22Rv1 (cell line): ENCODE data around the gene EIF3A.
A peak's percentile ranks its signal among the peaks of the same experiment; 100 is the strongest.
"Not testable (repeated sequence)": the region's sequence is repeated elsewhere in the genome, so short reads cannot be mapped to it uniquely, and the experiment has no call there.

ENCODE experiments used
- H3K27ac ChIP-seq: fragments of 450-650 bp; 2 replicates; pipeline ENCODE4 v1.5.1; 2017
- CTCF ChIP-seq: fragments of 450-650 bp; IDR thresholded peaks from 2 replicates; pipeline ENCODE4 v1.5.1; 2017; ENCODE audit warnings: mild to moderate bottlenecking
- ZFX ChIP-seq: fragments of 450-650 bp; IDR thresholded peaks from 2 replicates; pipeline ENCODE4 v1.6.1; 2017; ENCODE audit warnings: antibody characterized with exemption, borderline replicate concordance

The EIF3A gene

GRCh38 chr10:119103903-119104653 lies 23.5 kb upstream of the EIF3A start, which contains the start of gene DENND10:
TSS of gene DENND10 (plus strand) at chr10:119104113. CDS start at chr10:119104143, 30 bp downstream.
- TF ChIP-seq CTCF: peak; percentile 14
- no peak for TF ChIP-seq ZFX
- peak within 1 kb of the TSS; percentile 77 for H3K27ac ChIP-seq

- no peak for TF ChIP-seq CTCF
- TF ChIP-seq ZFX: no peak
- H3K27ac ChIP-seq: peak overlapping the region; percentile 77
Observed at GRCh38 chr10:119103241-119103902, 22.8 kb upstream of the EIF3A start.

GRCh38 chr10:119101366-119102098 lies 20.9 kb upstream of the EIF3A start:
- peak overlapping the region; percentile 77 for H3K27ac ChIP-seq
- TF ChIP-seq ZFX (no peak), CTCF (no peak)

GRCh38 chr10:119100434-119101238 lies 20.0 kb upstream of the EIF3A start:
- peak overlapping the region; percentile 77 for H3K27ac ChIP-seq
- TF ChIP-seq CTCF (no peak), ZFX (no peak)

GRCh38 chr10:119098576-119098975 lies 18.0 kb upstream of the EIF3A start:
- no peak overlapping the region for H3K27ac ChIP-seq
- TF ChIP-seq ZFX: no peak
- no peak for TF ChIP-seq CTCF

GRCh38 chr10:119096641-119097415 lies 16.2 kb upstream of the EIF3A start:
- not testable (repeated sequence) for H3K27ac ChIP-seq
